HG02571 (cell line): ENCODE data around the gene NUP214.
"Not testable (repeated sequence)": the region's sequence is repeated elsewhere in the genome, so short reads cannot be mapped to it uniquely, and the experiment has no call there.

ENCODE experiments used
- ATAC-seq: cut with Tn5 transposase; IDR thresholded peaks from one replicate; pipeline ENCODE4 v1.9.1; 2021; ENCODE audit warnings: mild to moderate bottlenecking, moderate library complexity; ENCODE audit not compliant: unreplicated experiment

The NUP214 gene

GRCh38 chr9:131096269-131097125, 28.9 kb upstream of the NUP214 start, which contains the start of gene AIF1L:
Gene AIF1L (plus strand): TSS chr9:131096531. CDS start chr9:131096630, 99 bp downstream.
- ATAC-seq, result no peak

- ATAC-seq, result no peak
Observed at GRCh38 chr9:131097126-131097947, 28.0 kb upstream of the NUP214 start.

- no peak for ATAC-seq
Observed at GRCh38 chr9:131097948-131098278, 27.5 kb upstream of the NUP214 start.

- ATAC-seq, result no peak
Observed at GRCh38 chr9:131098391-131099101, 26.8 kb upstream of the NUP214 start.

- no peak for ATAC-seq
Observed at GRCh38 chr9:131099102-131099606, 26.2 kb upstream of the NUP214 start.

GRCh38 chr9:131099845-131100244, 25.5 kb upstream of the NUP214 start:
- not testable (repeated sequence) for ATAC-seq

GRCh38 chr9:131100445-131100844, 24.9 kb upstream of the NUP214 start:
- no peak for ATAC-seq

GRCh38 chr9:131101207-131101964, 24.0 kb upstream of the NUP214 start:
- ATAC-seq, result no peak

GRCh38 chr9:131103024-131103423, 22.4 kb upstream of the NUP214 start:
- no peak for ATAC-seq

- no peak for ATAC-seq
Observed at GRCh38 chr9:131103535-131103934, 21.9 kb upstream of the NUP214 start.

- no peak for ATAC-seq
Observed at GRCh38 chr9:131104016-131104740, 21.2 kb upstream of the NUP214 start.

GRCh38 chr9:131105952-131106351, 19.4 kb upstream of the NUP214 start:
- ATAC-seq, result no peak

- ATAC-seq, result no peak
Observed at GRCh38 chr9:131107760-131108159, 17.6 kb upstream of the NUP214 start.

GRCh38 chr9:131111186-131111853, 14.1 kb upstream of the NUP214 start:
- no peak for ATAC-seq

GRCh38 chr9:131111854-131112311, 13.5 kb upstream of the NUP214 start:
- no peak for ATAC-seq

- ATAC-seq, result no peak
Observed at GRCh38 chr9:131112374-131113154, 12.8 kb upstream of the NUP214 start.

- ATAC-seq, result no peak
Observed at GRCh38 chr9:131113655-131114054, 11.7 kb upstream of the NUP214 start.

- no peak for ATAC-seq
Observed at GRCh38 chr9:131114084-131114535, 11.3 kb upstream of the NUP214 start.
